Measurements from ENCODE around the gene BBS5.
"Not testable (repeated sequence)": the region's sequence is repeated elsewhere in the genome, so short reads cannot be mapped to it uniquely, and the experiment has no call there.

The BBS5 gene

DNA sequence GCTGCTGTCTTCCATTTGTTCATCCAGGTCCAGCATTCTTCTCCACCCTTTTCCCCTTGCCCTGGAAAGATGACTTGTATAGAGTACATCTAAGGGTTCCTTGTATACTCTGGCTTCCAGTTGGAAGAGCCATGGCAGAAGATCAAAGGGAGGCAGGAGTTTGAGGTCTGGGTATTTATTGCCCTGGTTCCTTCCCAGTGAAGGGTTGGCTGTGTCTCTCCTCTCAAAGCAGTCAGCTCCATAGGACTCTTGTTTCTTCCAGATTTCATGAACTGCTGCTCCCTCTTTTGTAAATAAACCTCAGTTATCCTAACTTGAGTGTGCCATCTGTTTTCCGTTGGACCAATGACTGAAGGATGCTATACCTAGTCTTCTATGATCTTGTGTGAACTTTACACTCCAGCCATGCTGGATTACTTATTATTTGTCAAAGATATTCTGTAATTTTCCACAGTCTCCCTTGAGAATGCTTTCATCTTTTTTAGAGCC is 6.4 kb downstream of the BBS5 start:
- in situ Hi-C loops (cut with HindIII; ENCODE audit: low sequenced_read_pairs): no loop called here

DNA sequence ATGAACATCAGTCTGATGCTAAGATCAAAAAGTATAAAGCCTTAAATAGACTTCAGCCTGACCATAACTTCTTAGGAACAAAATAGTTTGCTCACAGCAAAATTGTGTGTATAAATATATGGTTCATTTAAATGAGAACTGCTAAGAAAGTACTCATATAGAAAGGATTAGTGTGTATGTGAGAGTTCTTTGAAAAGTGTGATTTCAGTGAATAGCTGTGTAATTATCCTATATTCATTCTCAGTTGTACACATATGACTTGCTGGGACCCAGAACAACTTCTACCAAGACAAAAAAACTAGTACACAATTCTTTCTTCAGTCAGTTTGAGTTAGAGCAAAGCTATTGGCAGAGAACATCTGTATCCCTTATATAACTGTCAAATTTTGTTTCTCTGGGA is 7.2 kb downstream of the BBS5 start:
- in situ Hi-C loops (cut with HindIII; ENCODE audit: low sequenced_read_pairs): no loop called here

DNA sequence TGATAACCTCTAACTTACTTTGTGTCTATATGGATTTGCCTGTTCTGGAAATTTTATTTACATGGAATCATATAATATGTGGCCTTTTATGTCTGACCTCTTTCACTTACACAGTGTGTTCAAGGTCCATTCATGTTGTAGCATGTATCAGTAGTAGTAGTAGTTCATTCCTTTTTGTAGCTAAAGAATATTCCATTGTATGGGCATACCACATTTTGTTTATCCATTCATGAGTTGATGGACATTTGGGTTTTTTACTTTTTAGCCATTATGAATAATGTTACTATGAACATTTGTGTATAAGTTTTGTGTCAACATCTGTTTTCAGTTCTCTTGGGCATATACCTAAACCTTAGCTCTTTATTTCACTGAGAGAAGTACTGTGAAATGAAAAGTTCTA is 11.5 kb downstream of the BBS5 start:
- in situ Hi-C loops (cut with HindIII; ENCODE audit: low sequenced_read_pairs): no loop called here

- in situ Hi-C loops (cut with HindIII; ENCODE audit: low sequenced_read_pairs): no loop called here
Observed at GRCh38 chr2:169491378-169491777, 12.1 kb downstream of the BBS5 start.

GRCh38 chr2:169493360-169493759 is 14.1 kb downstream of the BBS5 start:
- in situ Hi-C loops (cut with HindIII; ENCODE audit: low sequenced_read_pairs): no loop called here

DNA sequence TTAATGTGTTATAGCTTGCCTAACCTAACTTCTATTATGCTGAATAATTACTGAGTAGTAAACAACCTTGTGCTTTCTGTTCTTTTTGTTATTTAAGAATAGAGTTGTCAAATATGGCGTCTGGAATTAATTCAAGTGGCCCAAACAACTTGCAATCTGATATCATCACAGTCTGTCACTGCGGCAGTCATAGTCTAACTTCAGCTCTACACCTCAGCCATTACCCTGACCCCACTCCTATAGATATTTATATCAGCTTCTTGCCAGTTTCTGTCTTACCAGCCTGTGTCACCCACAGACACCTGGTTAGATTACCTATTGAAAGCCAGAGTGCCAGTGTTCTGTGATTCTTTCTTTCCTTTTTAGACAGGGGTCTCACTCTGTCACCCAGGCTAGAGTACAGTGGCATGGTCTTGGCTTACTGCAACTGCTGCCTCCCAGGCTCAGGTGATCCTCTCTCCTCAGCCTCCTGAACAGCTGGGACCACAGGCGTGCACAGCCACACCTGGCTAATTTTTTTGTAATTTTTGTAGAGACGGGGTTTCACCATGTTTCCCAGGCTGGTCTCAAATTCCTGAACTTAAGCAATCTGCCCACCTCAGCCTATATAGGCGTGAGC is 16.1 kb downstream of the BBS5 start:
- in situ Hi-C loops (cut with HindIII; ENCODE audit: low sequenced_read_pairs): no loop called here

GRCh38 chr2:169504651-169505050 is 25.4 kb downstream of the BBS5 start:
- in situ Hi-C loops (cut with HindIII; ENCODE audit: low sequenced_read_pairs): no loop called here

DNA sequence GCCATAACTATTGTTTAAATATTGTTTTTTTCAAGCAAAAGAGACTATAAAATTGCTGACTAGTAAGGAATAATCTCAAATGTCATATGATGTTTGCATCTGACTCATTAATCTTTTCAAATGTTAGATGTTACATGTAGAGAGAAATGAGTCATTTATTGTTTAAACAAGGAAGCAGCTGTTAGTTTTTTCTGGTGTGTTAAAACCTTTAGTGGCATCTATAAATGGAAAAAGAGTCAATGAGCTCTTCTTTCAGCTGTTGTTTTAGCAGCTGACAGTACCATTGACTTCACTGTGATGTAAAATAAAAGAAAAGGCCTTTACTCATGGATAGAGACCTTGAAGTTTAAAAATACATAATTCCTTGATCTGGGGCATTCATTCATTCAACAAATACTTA is 28.4 kb downstream of the BBS5 start:
- in situ Hi-C loops (cut with HindIII; ENCODE audit: low sequenced_read_pairs): no loop called here

DNA sequence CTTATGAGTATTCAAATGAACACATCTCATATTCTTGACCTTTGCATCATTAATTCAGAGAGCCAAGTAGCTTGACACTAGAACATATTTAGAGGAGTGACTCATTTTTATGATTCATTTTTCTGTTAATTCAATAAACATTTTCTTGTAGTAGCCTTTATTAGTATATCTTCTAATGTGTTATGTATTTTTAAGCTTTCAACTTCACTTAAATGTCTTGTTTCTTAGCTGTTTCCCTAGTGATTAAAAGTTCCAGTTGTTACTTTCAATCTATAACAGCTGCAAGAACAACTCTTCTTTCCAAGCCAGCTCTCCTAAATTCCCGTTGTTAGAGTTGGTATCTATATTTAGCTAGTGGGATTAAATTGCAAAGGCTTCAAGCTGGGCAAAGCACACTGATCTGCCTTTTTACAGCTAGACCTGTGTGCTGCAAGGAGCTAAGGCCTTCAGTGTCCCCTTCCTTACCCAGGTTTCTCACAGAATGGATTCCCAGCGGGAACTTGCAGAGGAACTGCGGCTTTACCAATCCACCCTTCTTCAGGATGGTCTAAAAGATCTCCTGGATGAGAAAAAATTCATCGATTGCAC is 30.1 kb downstream of the BBS5 start, which contains the start of gene KLHL41:
TSS of gene KLHL41 (plus strand) at position 405 of the 588 bp plus-strand sequence. CDS start at position 482, 77 bp downstream.
- in situ Hi-C loops (cut with HindIII; ENCODE audit: low sequenced_read_pairs): no loop called here

DNA sequence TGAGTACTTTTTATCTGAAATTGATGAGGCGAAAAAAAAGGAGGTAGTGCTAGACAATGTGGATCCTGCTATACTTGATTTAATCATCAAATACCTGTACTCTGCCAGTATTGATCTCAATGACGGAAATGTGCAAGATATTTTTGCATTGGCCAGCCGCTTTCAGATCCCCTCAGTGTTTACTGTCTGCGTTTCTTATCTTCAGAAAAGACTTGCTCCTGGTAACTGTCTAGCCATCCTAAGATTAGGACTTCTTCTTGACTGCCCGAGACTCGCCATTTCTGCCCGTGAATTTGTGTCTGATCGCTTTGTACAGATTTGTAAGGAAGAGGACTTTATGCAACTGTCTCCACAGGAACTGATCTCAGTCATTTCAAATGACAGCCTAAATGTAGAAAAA is 30.7 kb downstream of the BBS5 start:
- in situ Hi-C loops (cut with HindIII; ENCODE audit: low sequenced_read_pairs): no loop called here

DNA sequence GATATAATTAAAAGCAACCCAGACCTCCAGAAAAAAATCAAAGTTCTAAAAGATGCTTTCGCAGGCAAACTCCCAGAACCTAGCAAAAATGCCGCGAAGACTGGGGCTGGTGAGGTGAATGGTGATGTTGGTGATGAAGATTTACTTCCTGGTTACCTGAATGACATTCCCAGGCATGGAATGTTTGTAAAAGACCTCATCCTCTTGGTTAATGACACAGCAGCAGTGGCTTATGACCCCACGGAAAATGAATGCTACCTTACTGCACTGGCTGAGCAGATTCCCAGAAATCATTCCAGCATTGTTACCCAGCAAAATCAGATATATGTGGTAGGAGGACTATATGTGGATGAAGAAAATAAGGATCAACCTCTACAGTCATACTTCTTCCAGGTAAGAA is 31.2 kb downstream of the BBS5 start:
- in situ Hi-C loops (cut with HindIII; ENCODE audit: low sequenced_read_pairs): no loop called here

- in situ Hi-C loops (cut with HindIII; ENCODE audit: low sequenced_read_pairs): no loop called here
Observed at GRCh38 chr2:169511818-169512217, 32.5 kb downstream of the BBS5 start.

GRCh38 chr2:169512525-169512924 is 33.2 kb downstream of the BBS5 start:
- in situ Hi-C loops (cut with HindIII; ENCODE audit: low sequenced_read_pairs): no loop called here

DNA sequence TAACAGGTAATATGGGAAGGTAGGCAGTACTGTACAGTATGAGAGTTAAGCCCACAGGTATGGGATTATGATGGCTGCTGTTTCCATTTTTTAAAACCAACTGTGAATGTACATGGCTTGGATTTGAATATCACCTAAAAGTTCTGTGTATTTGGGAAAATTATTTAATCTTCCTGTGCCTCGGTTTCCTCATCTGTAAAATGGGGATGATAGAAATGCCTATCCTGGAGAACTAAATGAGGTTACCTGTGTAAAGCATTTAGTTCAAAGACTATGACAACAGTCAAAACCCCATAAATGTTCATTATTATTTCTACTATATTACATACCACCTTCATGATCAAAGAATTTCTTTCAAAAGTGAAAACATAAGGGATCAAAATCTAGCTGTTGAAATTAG is 33.8 kb downstream of the BBS5 start:
- in situ Hi-C loops (cut with HindIII; ENCODE audit: low sequenced_read_pairs): no loop called here

DNA sequence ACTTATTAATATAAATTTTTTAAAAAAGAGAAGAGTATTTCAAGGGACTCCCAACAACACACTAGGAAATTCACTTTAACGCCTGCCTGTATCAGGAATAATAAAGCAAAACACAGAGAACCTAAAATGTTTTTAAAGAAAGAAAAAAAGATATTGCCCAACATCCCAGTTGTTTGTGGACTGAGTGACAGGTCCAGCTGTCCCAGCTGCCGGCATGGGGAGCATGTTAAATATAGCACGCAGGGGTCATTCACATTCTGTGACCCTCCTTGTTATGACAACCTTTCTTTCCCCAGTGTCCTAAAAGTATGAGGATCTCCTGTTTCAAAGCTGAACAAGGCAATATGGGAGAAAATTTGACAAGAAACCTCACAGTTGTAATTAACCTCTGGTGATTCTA is 34.6 kb downstream of the BBS5 start:
- in situ Hi-C loops (cut with HindIII; ENCODE audit: low sequenced_read_pairs): no loop called here

- in situ Hi-C loops (cut with HindIII; ENCODE audit: low sequenced_read_pairs): not testable (repeated sequence)
Observed at GRCh38 chr2:169514758-169515157, 35.5 kb downstream of the BBS5 start.

DNA sequence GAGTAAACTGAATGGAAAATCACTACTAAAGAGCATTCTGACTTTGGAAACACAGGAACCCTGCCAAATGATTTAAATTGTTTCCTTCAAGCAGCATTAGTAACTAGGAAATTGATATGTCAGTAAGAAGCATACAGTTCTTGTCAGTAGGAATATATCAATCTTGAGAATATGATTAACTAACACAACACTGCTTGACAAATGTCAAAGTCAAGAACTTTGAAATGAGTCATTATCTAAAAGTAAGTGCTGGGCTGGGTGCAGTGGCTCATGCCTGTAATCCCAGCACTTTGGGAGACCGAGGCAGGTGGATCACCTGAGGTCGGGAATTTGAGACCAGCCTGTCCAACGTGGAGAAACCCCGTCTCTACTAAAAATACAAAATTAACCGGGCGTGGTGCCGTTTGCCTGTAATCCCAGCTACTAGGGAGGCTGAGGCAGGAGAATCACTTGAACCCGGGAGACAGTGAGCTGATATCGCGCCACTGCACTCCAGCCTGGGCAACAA is 37.2 kb downstream of the BBS5 start:
- in situ Hi-C loops (cut with HindIII; ENCODE audit: low sequenced_read_pairs): not testable (repeated sequence)

GRCh38 chr2:169520896-169521295 is 41.6 kb downstream of the BBS5 start:
- in situ Hi-C loops (cut with HindIII; ENCODE audit: low sequenced_read_pairs): no loop called here

GRCh38 chr2:169523681-169524080 is 44.4 kb downstream of the BBS5 start:
- in situ Hi-C loops (cut with HindIII; ENCODE audit: low sequenced_read_pairs): no loop called here

GRCh38 chr2:169525434-169525833 is 46.1 kb downstream of the BBS5 start:
- in situ Hi-C loops (cut with HindIII; ENCODE audit: low sequenced_read_pairs): no loop called here

- in situ Hi-C loops (cut with HindIII; ENCODE audit: low sequenced_read_pairs): no loop called here
Observed at GRCh38 chr2:169526451-169526850, 47.2 kb downstream of the BBS5 start.

GRCh38 chr2:169528271-169528701 is 49.0 kb downstream of the BBS5 start:
- in situ Hi-C loops (cut with HindIII; ENCODE audit: low sequenced_read_pairs): no loop called here

All from DLD1 (cell line).